ENCODE results near the gene DDX41.
A peak's percentile ranks its signal among the peaks of the same experiment; 100 is the strongest.

The DDX41 gene

GRCh38 chr5:177526791-177527190, 10.0 kb upstream of the DDX41 start:
- Histone ChIP-seq H3K36me3 (ENCODE audit: insufficient read depth, low read length) (peaks cover 3% of the 10 kb centered on the region; the same call in 1 of the 2 replicates), H3F3A (ENCODE audit: low read depth) (no peaks in the 10 kb centered on the region), H3K79me2 (ENCODE audit: insufficient read depth, low read length) (no peaks in the 10 kb centered on the region), H4K20me1 (ENCODE audit: insufficient read depth, low read length, poor library complexity, severe bottlenecking) (no peaks in the 10 kb centered on the region), H2AFZ (ENCODE audit: low read length) (no peak overlapping the region), H3K4me3 (ENCODE audit: low read length, poor library complexity, severe bottlenecking) (no peak overlapping the region), H3K4me1 (ENCODE audit: insufficient read depth, low read length, poor library complexity, severe bottlenecking) (no peaks in the 10 kb centered on the region), H3K9me3 (ENCODE audit: insufficient read depth, low read depth, low read length) (no peaks in the 10 kb centered on the region), H3K27me3 (ENCODE audit: insufficient read depth, low read length, poor library complexity, severe bottlenecking) (no peaks in the 10 kb centered on the region), H3K9me2 (replicated peaks; ENCODE audit: low read depth, low read length) (no peaks in the 10 kb centered on the region), H3K4me2 (ENCODE audit: low read depth, low read length, poor library complexity, severe bottlenecking) (no peak overlapping the region), H3K9ac (ENCODE audit: low read depth, low read length, poor library complexity, severe bottlenecking) (no peak overlapping the region)
- TF ChIP-seq EZH2phosphoT487 (IDR thresholded peaks at IDR 0.05; ENCODE audit: borderline replicate concordance) (no peak), CTCF (conservative IDR thresholded peaks at IDR 0.05; ENCODE audit: low read length) (no peak)

GRCh38 chr5:177526191-177526590, 9.4 kb upstream of the DDX41 start:
- no peak overlapping the region for H2AFZ ChIP-seq (ENCODE audit: low read length)
- H3K4me2 ChIP-seq (ENCODE audit: low read depth, low read length, poor library complexity, severe bottlenecking), result no peak overlapping the region
- no peaks in the 10 kb centered on the region for H3K9me2 ChIP-seq (replicated peaks; ENCODE audit: low read depth, low read length)
- no peaks in the 10 kb centered on the region for H3K79me2 ChIP-seq (ENCODE audit: insufficient read depth, low read length)
- no peaks in the 10 kb centered on the region for H3F3A ChIP-seq (ENCODE audit: low read depth)
- peaks cover 3% of the 10 kb centered on the region; the same call in 1 of the 2 replicates for H3K36me3 ChIP-seq (ENCODE audit: insufficient read depth, low read length)
- TF ChIP-seq CTCF (conservative IDR thresholded peaks at IDR 0.05; ENCODE audit: low read length) (no peak), EZH2phosphoT487 (IDR thresholded peaks at IDR 0.05; ENCODE audit: borderline replicate concordance) (no peak)
- no peak overlapping the region for H3K9ac ChIP-seq (ENCODE audit: low read depth, low read length, poor library complexity, severe bottlenecking)
- peaks cover 5% of the 10 kb centered on the region for H3K4me1 ChIP-seq (ENCODE audit: insufficient read depth, low read length, poor library complexity, severe bottlenecking)
- H3K27me3 ChIP-seq (ENCODE audit: insufficient read depth, low read length, poor library complexity, severe bottlenecking), result no peaks in the 10 kb centered on the region
- no peaks in the 10 kb centered on the region for H3K9me3 ChIP-seq (ENCODE audit: insufficient read depth, low read depth, low read length)
- no peaks in the 10 kb centered on the region for H4K20me1 ChIP-seq (ENCODE audit: insufficient read depth, low read length, poor library complexity, severe bottlenecking)
- H3K4me3 ChIP-seq (ENCODE audit: low read length, poor library complexity, severe bottlenecking), result no peak overlapping the region

GRCh38 chr5:177524941-177525655, 8.3 kb upstream of the DDX41 start:
- no peak overlapping the region for H3K4me2 ChIP-seq (ENCODE audit: low read depth, low read length, poor library complexity, severe bottlenecking)
- no peaks in the 10 kb centered on the region for H3K27me3 ChIP-seq (ENCODE audit: insufficient read depth, low read length, poor library complexity, severe bottlenecking)
- no peaks in the 10 kb centered on the region for H4K20me1 ChIP-seq (ENCODE audit: insufficient read depth, low read length, poor library complexity, severe bottlenecking)
- H3K9me2 ChIP-seq (replicated peaks; ENCODE audit: low read depth, low read length), result no peaks in the 10 kb centered on the region
- no peaks in the 10 kb centered on the region for H3K79me2 ChIP-seq (ENCODE audit: insufficient read depth, low read length)
- no peak overlapping the region for H3K4me3 ChIP-seq (ENCODE audit: low read length, poor library complexity, severe bottlenecking)
- no peaks in the 10 kb centered on the region for H3K9me3 ChIP-seq (ENCODE audit: insufficient read depth, low read depth, low read length)
- H3K4me1 ChIP-seq (ENCODE audit: insufficient read depth, low read length, poor library complexity, severe bottlenecking), result peaks cover 7% of the 10 kb centered on the region
- no peaks in the 10 kb centered on the region for H3F3A ChIP-seq (ENCODE audit: low read depth)
- H3K9ac ChIP-seq (ENCODE audit: low read depth, low read length, poor library complexity, severe bottlenecking), result no peak overlapping the region
- TF ChIP-seq EZH2phosphoT487 (IDR thresholded peaks at IDR 0.05; ENCODE audit: borderline replicate concordance) (no peak), CTCF (conservative IDR thresholded peaks at IDR 0.05; ENCODE audit: low read length) (0 out of 2 replicates have a peak, but pooled peaks have one; percentile 12)
- peaks cover 3% of the 10 kb centered on the region; the same call in 1 of the 2 replicates for H3K36me3 ChIP-seq (ENCODE audit: insufficient read depth, low read length)
- no peak overlapping the region for H2AFZ ChIP-seq (ENCODE audit: low read length)
